Measurements from ENCODE around the gene HTR1E. TPM values are rescaled to one million over a fixed set of nuclear protein-coding genes. Genes with fewer than 3 reads are reported as not detected.

HTR1E gene
- total RNA-seq, 1 donor from 2014 or later = not detected

- Mint-ChIP-seq H3K4me3 (ENCODE audit: unreplicated experiment) (no peak overlapping the region), H3K36me3 (ENCODE audit: low read depth, unreplicated experiment) (no peaks in the 10 kb centered on the region), H3K27ac (ENCODE audit: unreplicated experiment) (no peak overlapping the region), H3K27me3 (ENCODE audit: unreplicated experiment) (peaks cover 1% of the 10 kb centered on the region), H3K9me3 (ENCODE audit: unreplicated experiment) (no peaks in the 10 kb centered on the region), H3K4me1 (ENCODE audit: unreplicated experiment) (peaks cover 4% of the 10 kb centered on the region)
- TF ChIP-seq, protein P1, sequence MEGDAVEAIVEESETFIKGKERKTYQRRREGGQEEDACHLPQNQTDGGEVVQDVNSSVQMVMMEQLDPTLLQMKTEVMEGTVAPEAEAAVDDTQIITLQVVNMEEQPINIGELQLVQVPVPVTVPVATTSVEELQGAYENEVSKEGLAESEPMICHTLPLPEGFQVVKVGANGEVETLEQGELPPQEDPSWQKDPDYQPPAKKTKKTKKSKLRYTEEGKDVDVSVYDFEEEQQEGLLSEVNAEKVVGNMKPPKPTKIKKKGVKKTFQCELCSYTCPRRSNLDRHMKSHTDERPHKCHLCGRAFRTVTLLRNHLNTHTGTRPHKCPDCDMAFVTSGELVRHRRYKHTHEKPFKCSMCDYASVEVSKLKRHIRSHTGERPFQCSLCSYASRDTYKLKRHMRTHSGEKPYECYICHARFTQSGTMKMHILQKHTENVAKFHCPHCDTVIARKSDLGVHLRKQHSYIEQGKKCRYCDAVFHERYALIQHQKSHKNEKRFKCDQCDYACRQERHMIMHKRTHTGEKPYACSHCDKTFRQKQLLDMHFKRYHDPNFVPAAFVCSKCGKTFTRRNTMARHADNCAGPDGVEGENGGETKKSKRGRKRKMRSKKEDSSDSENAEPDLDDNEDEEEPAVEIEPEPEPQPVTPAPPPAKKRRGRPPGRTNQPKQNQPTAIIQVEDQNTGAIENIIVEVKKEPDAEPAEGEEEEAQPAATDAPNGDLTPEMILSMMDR (IDR thresholded peaks at IDR 0.05; ENCODE audit: unreplicated experiment) = no peak
- DNase-seq (ENCODE audit: low spot score) = no peak
These were observed 6.6 kb downstream of the HTR1E start for GRCh38 chr6:86943819-86944407.

GRCh38 chr6:86949771-86950170 is 12.4 kb downstream of the HTR1E start:
- no peaks in the 10 kb centered on the region for H3K36me3 Mint-ChIP-seq (ENCODE audit: low read depth, unreplicated experiment)
- no peak overlapping the region for H3K4me3 Mint-ChIP-seq (ENCODE audit: unreplicated experiment)
- no peaks in the 10 kb centered on the region for H3K9me3 Mint-ChIP-seq (ENCODE audit: unreplicated experiment)
- no peaks in the 10 kb centered on the region for H3K4me1 Mint-ChIP-seq (ENCODE audit: unreplicated experiment)
- TF ChIP-seq, protein P1 (IDR thresholded peaks at IDR 0.05; ENCODE audit: unreplicated experiment) = no peak
- DNase-seq (ENCODE audit: low spot score) = no peak
- no peak overlapping the region for H3K27ac Mint-ChIP-seq (ENCODE audit: unreplicated experiment)
- H3K27me3 Mint-ChIP-seq (ENCODE audit: unreplicated experiment) = peaks cover 5% of the 10 kb centered on the region

GRCh38 chr6:86952991-86953390 is 15.7 kb downstream of the HTR1E start:
- Mint-ChIP-seq H3K36me3 (ENCODE audit: low read depth, unreplicated experiment) (no peaks in the 10 kb centered on the region), H3K4me1 (ENCODE audit: unreplicated experiment) (no peaks in the 10 kb centered on the region), H3K27ac (ENCODE audit: unreplicated experiment) (no peak overlapping the region), H3K4me3 (ENCODE audit: unreplicated experiment) (no peak overlapping the region), H3K27me3 (ENCODE audit: unreplicated experiment) (peaks cover 4% of the 10 kb centered on the region), H3K9me3 (ENCODE audit: unreplicated experiment) (no peaks in the 10 kb centered on the region)
- no peak for DNase-seq (ENCODE audit: low spot score)
- TF ChIP-seq, protein P1 (IDR thresholded peaks at IDR 0.05; ENCODE audit: unreplicated experiment) = no peak

- H3K27me3 Mint-ChIP-seq (ENCODE audit: unreplicated experiment) = no peaks in the 10 kb centered on the region
- H3K36me3 Mint-ChIP-seq (ENCODE audit: low read depth, unreplicated experiment) = no peaks in the 10 kb centered on the region
- DNase-seq (ENCODE audit: low spot score) = no peak
- no peak overlapping the region for H3K4me3 Mint-ChIP-seq (ENCODE audit: unreplicated experiment)
- no peaks in the 10 kb centered on the region for H3K9me3 Mint-ChIP-seq (ENCODE audit: unreplicated experiment)
- no peaks in the 10 kb centered on the region for H3K4me1 Mint-ChIP-seq (ENCODE audit: unreplicated experiment)
- TF ChIP-seq, protein P1 (IDR thresholded peaks at IDR 0.05; ENCODE audit: unreplicated experiment) = no peak
- H3K27ac Mint-ChIP-seq (ENCODE audit: unreplicated experiment) = no peak overlapping the region
These were observed 22.3 kb downstream of the HTR1E start for GRCh38 chr6:86959656-86960055.

DNA sequence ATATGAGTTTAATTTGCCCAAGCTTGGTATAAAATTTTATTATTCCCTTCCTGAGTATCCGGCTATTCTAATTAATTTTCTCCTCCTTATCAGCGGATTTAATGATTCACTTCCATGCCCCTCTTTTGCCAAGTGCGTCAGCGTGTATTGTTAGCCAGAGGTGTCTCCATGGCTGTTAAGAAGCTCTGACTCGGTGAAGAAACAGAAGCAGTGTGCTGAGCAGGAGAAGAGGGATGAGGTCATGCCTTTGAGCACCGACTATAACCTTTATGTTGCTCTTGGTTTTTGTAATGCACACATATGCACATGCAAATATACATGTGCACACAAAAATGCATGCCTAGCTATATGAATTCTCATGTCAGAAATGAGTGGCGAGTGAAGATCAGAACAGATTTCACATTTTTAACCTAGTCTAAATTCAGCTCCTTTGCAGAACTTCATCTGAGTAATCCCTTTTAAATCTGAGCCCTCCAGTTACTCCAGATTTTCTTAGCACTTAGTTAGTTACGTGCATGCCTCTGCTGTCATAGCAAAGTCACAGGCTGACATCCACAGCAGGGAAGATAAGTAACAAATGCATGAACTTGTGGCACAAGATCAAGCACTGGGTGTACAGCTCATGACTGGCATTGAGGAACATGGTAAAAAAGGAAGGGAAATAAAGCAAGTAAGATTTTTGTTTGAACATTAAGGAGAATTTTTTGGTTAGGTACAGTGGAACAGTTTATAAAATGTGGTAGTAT is 24.3 kb downstream of the HTR1E start:
- Mint-ChIP-seq H3K27ac (ENCODE audit: unreplicated experiment) (no peak overlapping the region), H3K9me3 (ENCODE audit: unreplicated experiment) (no peaks in the 10 kb centered on the region), H3K4me1 (ENCODE audit: unreplicated experiment) (no peaks in the 10 kb centered on the region), H3K27me3 (ENCODE audit: unreplicated experiment) (no peaks in the 10 kb centered on the region), H3K36me3 (ENCODE audit: low read depth, unreplicated experiment) (no peaks in the 10 kb centered on the region), H3K4me3 (ENCODE audit: unreplicated experiment) (no peak overlapping the region)
- TF ChIP-seq, protein P1 (IDR thresholded peaks at IDR 0.05; ENCODE audit: unreplicated experiment) = no peak
- no peak for DNase-seq (ENCODE audit: low spot score)

Measured in endothelial cell (in vitro differentiated cells).